WI38 (cell line): ENCODE results near the gene NRIP3.

Experiments used
- H3K4me3 ChIP-seq: 2 replicates; pipeline ENCODE4 v1.5.1; 2011; ENCODE audit warnings: low read depth, mild to moderate bottlenecking, control low read depth, low read length
- TF ChIP-seq, protein P1 (sequence below): IDR thresholded peaks from 2 replicates; pipeline ENCODE4 v1.5.1; 2012; ENCODE audit warnings: low read depth, mild to moderate bottlenecking, control low read depth, low read length

NRIP3 gene

GRCh38 chr11:9003573-9004182 lies at the start of gene NRIP3:
NRIP3 (minus strand) TSS chr11:9004001; CDS start chr11:9003935, 66 bp downstream.
- peak within 1 kb of the TSS; percentile 49 for H3K4me3 ChIP-seq
- TF ChIP-seq, protein P1, sequence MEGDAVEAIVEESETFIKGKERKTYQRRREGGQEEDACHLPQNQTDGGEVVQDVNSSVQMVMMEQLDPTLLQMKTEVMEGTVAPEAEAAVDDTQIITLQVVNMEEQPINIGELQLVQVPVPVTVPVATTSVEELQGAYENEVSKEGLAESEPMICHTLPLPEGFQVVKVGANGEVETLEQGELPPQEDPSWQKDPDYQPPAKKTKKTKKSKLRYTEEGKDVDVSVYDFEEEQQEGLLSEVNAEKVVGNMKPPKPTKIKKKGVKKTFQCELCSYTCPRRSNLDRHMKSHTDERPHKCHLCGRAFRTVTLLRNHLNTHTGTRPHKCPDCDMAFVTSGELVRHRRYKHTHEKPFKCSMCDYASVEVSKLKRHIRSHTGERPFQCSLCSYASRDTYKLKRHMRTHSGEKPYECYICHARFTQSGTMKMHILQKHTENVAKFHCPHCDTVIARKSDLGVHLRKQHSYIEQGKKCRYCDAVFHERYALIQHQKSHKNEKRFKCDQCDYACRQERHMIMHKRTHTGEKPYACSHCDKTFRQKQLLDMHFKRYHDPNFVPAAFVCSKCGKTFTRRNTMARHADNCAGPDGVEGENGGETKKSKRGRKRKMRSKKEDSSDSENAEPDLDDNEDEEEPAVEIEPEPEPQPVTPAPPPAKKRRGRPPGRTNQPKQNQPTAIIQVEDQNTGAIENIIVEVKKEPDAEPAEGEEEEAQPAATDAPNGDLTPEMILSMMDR: no peak

DNA sequence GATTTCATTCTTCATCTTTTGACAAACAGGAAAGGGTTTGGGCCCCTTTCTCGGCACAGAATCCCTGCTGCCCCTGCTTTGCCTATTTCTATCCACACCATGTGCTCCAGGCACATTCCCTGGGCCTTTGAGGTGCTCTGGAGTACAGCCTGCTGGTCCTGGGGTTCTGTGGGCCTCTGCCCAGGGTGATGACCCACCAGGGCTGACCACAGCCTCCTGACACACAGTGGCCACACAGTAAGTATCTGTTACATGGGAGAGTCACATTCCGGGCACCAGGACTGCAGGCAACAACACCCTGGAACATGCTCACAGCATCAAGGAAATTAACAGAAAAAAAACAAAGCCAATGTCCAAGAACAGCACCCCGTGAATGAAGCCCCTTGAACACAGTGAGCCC lies 48.5 kb upstream of the NRIP3 start:
- no peak overlapping the region for H3K4me3 ChIP-seq
- TF ChIP-seq, protein P1: no peak

DNA sequence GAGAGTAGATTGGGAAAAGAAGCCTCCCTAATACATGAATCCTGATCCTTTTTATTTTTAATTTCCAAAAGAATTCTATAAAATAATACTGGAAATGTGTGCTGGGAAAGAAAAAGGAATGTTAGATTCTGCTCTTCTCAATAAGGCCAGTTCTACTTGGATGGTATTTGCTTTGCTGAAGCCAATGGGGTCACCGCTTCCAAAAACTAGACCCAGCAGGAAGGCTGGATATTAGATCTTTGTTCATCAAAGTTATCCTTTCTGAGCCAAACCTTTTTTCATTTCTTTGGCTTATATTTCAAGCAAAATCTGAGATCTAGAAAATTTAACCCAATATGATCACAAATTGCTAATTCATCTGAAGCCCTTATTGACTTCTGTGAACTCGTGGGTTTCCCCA lies 46.2 kb upstream of the NRIP3 start:
- no peak overlapping the region for H3K4me3 ChIP-seq
- TF ChIP-seq, protein P1: no peak

- TF ChIP-seq, protein P1: no peak
- H3K4me3 ChIP-seq: no peak overlapping the region; the same call in 1 of the 2 replicates
Measured at GRCh38 chr11:9047964-9048523, 44.2 kb upstream of the NRIP3 start.

DNA sequence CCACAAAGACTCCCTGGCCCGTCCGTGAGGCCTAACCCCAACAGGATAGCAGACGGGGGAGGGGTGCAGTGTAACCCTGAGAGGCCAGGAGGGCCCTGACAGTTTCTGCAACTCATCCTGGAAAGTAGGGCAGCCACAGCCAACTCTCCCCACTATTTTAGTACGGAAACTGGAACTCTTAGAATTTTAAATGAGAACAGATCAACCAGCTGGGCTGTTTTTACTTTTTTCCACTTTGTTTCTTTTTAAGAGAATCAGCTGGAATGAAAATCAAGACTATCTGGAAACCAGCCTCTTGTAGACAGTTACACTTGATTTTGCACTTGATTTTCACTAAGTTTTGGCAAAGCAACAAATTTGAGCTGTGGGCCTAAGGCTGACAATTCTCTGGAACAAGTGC lies 42.7 kb upstream of the NRIP3 start:
- TF ChIP-seq, protein P1: no peak
- H3K4me3 ChIP-seq: no peak overlapping the region

DNA sequence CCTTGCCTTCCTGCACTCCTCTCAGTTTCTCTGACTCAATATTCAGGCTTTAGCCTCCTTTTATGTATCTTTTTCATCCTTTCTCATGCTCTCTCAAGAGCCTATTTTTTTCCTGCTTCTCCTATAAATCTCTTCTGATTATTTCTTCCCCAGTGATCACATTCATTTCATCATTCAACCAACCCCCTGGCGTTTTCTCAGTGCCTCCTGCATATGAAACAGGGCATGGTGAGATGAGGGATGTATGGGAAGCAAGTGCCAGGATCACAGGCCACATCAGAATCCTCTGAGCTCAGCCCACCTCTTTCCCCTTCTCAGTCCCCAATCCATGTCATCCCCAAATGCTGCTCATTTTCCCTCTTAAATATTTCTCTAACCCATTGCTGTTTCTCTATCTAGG lies 38.7 kb upstream of the NRIP3 start:
- TF ChIP-seq, protein P1: no peak
- no peak overlapping the region for H3K4me3 ChIP-seq

DNA sequence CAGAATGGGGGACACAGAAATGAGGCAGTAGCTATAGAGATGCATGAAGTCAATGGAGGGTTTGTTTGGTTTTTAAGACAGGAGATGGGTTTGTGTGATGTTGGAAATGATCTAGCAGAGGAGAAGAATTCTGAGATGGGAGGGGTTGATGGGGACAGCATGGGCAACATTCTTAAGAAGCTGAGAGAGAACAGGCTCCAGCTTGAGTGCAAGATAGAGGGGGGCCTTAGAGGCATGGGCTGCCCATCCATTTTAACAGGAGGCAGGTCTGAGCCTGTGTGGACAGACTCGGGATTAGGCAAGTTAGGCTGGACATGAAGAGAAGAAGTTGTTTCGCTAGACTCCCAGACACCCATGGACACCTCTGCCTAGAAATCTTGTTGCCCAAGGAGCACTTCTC lies 37.9 kb upstream of the NRIP3 start:
- TF ChIP-seq, protein P1: no peak
- H3K4me3 ChIP-seq: no peak overlapping the region
